KG1 (cell line): ENCODE results near the gene RTN4RL1.
"Not testable (repeated sequence)": the region's sequence is repeated elsewhere in the genome, so short reads cannot be mapped to it uniquely, and the experiment has no call there.

Experiments used
- DNase-seq: peaks from one replicate; lab custom pipeline; 2025; lab: John Stamatoyannopoulos, UW

RTN4RL1 gene

DNA sequence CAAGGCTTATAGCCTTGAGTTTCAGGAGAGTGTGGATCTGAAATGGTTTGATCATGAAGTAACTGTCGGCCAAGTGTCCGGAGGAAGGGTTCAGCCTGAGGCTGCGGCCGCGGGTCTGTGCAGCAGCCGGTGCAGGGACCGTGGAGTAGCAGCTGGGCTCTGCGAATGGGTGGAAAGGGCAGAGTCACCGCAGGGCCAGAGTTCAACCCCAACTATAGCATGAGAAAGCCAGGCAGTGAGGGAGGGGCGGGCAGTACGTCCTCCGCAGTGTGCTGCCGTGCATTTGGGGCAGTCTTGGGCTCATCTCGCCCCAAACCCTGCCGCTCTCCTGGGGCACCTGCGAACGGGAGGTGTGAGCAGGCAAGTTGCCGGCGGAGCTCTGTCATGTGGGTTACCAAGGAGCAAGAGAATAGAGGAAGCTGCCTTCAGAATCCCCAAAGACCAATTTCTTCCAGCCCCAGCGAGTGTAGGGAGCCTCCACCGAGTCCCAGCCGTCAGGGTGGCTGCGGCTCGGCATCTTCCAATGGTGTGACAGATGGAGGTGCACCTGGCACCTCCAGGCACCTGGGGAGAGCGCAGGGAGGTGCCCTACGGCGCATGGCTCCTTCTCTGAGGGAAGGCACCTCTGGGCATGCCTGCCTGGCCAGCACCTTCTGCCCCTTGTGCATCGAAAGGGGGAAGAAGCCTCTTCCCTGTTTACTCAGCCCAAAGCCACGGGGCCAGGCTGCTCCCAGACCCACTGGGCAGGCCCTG is 108.0 kb downstream of the RTN4RL1 start:
- DNase-seq: no peak

DNA sequence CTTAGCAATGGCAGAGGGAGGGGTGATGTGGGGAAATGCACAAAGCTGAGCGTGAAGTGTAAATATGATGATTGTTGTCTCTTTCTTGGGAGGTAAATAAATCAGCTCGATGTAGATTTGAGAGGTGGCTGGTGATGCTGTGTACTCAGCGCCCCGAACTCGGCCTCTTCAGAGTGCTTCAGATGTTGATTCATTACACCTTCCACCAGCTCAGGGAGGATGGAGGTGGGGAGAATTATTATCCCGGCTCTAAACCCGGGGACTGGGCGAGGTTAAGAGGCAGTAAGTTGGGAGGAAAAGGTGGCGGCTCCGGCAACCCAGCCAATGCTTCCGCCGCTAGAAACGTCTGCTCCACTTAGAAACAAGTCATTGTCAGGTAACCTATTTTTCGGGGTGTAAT is 108.8 kb downstream of the RTN4RL1 start:
- DNase-seq: no peak

DNA sequence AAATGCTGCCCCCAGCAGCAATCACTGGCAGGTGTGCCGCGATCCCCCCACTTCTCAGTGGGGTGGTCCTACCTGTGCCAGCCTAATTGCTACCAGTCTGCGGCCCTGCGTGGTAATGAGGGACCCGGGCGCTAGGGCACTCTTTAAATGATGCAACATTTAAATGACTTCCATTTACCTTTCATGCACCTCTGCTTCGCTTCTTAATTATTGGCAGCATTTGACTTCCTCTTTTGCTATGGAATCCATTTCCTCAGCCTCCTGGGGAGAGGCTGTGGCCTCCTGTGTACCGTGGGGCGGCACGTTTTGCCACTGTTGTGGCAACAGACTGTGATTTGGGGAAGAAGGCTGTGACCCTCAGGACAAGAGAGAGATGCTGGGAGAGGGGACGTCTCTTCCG is 109.2 kb downstream of the RTN4RL1 start:
- no peak for DNase-seq

DNA sequence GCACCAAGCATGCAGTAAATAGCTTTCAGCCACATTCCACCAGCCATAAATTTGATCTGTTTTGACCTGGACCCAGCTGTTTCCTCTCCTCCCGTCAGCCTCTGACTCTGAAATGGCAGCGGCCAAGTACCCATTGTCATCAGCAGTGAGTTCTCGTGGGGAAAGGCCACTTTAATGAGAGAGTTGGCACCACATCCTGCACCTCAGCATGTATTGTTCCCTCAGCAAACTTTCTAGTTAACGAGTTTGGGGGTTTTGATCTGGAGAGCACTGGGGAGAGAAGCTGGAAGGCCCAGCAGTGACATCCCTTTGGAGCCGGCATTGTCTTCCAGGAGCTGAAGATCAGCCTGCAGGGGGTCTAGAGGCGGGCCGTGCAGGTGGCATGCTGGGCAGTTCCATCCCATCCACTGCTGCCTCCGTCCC is 110.5 kb downstream of the RTN4RL1 start:
- no peak for DNase-seq

DNA sequence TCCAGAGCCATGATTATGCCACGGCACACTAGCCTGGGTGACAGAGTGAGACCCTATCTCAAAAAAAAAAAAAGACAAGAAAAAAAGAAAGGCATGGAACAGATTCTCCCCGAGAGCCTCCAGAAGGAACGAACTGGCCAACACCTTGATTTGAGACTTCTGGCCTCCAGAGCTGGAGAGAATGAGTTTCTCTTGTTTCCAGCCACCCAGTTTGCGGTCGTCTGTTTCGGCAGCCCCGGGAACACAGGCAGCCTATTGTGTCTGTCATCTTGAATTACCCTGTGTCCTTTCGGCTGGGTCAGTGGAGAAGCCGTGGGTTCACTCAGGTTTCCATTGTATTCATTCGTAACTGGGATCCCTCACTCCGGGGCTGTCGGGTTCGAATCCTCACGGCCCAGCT is 111.4 kb downstream of the RTN4RL1 start:
- no peak for DNase-seq

DNA sequence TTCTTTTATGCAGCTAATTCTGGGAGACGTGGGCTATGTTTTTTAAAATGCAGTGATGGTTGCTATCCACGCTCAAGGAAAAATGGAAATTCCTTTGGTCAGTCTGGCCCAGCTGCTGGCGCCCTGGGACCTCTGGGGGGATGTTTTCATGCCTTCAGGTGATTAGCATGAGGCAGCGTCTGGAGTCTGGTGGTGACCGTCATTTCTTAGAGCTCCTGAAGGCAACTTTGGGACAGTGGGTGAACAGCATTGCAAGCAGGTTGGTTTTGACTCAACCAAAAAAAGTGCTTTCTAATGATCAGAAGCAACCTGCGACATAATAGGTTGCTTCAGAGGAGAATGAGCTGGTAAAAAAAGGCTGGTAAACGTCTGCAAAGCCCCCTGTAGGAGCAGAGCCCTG is 113.0 kb downstream of the RTN4RL1 start:
- DNase-seq: no peak

DNA sequence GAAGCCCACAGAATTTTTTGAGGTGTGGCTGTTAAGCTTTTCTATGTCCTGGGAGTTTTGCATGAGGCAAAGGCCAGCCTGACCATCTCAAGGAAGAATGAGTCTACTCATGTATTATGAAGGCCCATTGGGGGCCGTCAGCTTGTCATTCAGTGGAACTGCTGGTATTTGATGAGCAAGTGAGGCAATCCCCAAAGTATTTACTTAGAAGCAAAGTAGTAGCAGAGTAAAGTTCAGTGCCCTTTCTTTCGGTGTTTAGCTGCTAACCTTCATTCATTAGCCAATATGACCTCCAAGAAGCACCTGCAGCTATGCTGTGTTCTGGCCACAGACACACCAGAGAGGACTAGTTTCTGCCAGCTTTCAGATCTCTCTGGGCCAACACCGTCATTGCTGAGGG is 115.1 kb downstream of the RTN4RL1 start:
- no peak for DNase-seq

DNA sequence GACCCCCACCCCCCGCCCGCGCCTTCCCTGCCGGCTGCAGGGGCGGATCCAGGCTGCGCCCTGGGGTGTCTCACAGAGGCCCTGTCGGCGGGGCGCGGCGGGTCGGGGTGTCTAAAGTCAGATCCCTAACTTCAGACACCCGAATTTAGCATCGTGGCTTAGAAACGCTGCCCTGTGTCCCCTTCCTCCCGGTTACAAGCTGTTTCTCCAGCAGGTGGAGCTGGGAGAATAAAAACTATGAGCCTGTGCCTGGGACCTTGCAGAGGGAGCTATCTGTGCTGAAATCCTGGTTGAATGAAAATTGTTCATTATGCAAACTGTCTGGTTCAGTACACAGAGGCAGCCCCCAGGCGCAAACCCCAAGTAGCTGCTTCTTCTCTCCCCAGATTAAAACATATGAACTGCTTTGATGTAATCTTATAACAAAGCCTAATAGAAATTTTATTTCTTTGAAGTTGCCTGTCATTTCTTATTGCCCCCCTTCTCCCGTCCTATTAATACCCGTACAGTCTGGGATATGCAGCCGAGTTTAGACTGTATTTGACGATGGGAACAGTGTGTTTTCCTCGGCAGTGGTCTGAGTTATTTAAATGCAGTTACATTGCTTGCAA is 116.3 kb downstream of the RTN4RL1 start:
- no peak for DNase-seq

DNA sequence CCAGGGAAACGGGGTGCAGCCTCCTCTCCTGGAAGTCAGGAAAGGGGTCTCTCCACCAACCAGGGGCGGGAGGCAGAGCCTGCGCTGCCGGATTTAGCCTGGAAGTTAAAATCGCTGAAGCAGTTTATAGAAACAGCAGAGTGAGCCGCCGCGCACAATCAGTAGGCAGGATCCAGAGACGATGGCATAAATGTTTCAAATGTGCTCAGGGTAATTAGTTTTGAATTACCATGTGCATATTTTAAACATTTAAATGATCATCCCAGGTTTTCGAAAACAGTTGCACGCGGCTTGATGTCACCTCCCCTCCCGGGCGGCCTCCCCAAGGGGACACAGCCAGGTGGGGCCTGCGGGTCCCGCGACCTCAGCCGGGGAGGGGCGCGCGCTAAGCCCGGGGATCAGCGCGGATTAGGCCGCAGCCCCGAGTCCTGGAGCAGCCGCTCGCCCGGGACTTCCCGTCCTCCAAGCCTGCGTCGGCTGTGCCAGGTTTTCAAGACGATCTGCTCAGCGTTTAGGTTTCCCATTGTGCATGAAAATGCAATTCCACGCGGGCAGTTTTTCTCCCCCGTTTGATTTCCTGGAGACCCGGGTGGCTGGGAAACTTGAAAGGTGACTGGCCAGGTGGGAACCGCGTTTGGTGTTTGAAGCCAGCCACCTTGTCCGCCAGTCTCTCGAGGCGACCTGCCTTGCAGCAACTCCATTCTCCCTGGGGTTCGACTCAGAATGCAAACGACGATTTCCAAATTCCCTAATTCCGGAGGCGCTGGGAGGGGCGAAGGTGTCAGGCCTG is 117.0 kb downstream of the RTN4RL1 start:
- no peak for DNase-seq

DNA sequence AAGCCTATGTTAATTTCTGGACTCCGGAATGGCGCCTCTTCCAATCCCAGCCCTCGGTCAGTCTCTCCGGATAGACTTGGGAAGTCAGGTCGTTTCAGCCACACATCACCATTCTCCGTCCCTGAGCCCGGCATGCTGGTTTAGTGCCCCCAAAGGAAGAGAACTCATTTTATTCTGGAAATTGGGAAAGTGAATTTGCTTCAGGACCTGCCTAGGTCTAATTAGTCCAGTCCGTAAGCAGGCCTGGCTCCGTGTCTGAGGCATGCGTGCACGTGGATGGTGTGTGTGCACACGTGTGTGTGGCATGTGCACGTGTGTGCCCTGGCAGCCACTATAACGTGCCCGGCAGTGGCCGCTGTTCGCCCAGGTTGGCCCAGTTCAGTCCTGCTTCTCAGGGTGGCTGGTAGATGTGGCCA is 117.9 kb downstream of the RTN4RL1 start:
- DNase-seq: no peak

DNA sequence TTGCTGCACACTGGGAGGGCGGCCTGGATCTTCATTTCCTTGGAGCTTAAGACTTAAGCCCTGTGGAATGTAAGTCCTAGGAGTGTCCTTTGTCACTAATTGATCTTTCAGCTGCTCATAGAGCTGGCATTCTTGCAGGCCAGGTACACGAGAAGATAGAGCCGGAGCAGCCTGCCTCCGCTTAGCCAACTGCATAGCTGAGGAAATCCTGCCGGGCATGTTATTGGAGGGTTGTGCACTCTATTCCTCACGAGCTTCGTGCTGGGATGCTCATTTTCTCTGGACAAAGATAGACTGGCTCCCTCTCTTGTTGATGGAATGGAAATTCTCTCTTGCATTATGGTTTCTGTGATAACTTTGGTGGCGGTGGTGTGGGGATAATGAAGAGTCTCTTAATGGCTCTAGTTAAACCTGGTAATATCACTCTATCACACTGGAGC is 118.5 kb downstream of the RTN4RL1 start:
- DNase-seq: no peak

DNA sequence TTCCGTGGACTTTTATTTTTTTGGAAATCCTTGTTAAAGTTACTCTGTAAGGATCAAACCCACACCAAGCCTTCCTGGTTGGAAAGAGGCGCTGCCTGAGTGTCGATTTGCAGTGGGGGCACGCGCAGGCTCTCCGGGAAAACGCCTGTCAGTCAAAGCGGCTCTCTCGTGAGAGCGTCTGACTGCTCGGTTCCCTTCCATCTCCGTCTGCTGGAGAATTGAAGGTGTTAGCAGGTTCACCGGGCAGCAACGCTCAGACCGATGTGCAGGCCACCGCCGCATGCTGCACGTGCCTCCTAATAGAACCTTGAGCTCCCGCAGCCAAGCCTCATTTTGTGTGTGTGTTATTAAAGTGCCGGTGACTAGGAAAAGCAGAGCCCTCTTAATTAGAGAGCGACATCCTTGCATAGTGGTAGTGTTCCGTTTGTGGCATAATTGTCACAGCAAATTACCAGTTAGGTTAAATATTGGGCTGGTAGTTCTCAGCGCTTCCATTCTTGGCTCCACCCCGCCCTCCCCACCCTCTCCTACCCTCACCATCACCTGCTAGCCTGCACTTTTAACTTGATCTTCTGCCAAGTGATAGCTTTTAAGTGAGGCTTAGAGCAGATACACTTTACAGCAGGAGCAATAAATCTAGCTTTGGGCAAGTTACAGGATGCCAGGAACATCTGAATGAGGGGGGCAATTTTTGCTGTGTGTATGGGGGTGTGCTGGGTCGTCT is 119.8 kb downstream of the RTN4RL1 start:
- no peak for DNase-seq

DNA sequence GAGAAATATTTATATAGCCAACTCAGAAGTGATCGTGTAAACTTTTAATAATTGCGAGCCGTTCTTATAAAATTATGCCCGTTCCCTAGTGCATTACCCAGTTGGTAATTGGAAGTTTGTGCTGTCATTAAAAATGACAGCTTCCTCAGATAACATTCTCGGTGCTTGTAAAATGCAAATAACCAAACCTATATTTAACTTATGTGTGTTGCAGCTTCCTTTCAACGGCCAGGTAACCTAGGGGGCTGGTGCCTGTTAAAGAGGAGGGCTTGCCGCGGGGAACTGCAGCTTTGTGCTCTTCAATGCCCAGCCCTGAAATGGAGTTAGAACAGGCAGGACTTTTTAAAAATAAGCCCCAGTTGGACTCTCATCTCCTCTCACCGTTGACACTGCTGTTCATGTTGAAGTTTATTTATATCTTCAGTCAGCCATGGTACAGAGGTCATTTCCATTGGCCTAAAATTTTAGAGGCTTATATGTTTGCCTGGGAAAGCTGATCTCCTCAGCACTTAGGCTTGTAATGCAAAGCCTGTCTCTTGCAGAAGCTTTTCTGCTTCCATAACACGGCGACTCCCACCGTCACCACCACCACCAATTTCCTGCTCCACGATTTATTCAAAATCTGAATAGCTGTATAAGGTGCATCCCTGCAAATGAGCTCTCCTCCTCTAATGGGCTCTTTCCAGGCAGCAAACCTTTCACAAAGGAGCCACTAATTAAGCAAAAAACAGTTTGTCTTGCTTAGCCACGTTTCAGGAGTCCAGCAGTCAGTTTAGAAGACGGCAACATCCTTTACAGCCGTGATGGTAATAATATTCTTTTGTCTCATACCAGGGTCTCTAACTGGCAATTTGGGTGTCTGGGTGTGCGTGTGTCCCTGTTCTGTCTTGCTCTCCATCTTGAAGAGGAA is 120.6 kb downstream of the RTN4RL1 start:
- DNase-seq: no peak

DNA sequence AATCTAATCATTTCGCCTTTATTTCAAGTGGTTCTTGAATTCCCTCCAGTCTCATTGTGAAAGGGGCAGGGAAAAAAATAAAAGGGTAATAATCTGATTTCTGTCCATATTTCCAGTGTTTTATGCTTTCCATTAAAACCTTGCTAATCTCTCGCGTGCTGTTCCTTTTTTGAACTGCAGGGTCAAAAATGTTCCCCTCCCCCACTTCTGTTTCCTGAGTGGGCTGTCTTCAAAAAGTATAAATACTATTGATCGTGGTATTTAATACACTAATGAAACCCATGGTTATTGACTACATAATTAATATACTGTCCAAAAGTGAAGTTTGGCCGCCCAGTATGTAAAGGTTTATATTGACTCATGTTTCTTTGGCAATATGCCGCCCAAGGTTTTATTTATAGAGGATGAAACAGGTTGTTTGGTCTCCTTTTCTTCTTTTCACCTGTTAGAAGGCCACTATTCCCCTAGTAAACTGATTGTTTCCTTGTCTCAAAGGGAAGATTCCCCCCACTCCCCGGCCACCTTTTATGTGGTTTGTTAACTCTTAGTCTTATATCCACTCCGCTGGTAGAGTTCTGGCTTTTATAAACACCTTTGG is 125.6 kb downstream of the RTN4RL1 start:
- DNase-seq: no peak

DNA sequence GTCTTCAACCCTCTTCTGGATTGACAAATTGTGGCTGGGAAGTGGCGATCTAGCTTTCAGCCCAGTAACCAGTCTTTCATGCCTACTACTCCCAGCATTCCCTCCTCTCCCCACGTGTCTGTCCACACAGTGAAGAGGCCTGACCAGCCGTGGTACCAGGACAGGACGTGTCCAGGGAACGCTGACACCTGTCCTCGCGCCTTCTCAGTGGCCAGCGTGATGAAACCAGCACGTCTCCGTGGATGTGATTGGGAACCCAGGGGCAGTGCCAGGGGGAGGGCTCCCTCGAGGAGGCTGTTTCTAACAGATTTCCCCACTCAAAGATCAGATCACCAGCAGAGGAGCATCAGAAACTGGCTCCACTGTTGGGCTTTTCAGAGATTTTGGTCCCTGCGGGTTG is 126.3 kb downstream of the RTN4RL1 start:
- DNase-seq: no peak

DNA sequence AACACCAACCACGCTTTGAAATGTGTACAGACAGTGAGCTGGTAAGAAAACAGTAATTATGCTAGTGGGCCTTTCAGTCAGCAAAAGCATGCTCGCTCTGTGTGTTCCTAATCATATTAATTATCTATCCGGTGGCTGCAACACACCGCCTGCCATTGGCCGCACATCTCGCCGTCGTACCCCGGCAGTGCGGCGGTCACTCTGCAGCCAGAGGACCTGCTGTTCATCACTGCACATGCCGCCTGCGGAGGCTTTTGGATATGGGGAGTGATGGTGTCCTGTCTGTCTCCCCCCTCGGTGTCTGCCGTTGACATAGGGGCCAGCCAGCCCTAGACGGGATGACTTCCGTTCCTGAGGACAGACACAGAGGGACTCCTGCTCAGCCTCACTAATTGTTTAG is 126.8 kb downstream of the RTN4RL1 start:
- no peak for DNase-seq

DNA sequence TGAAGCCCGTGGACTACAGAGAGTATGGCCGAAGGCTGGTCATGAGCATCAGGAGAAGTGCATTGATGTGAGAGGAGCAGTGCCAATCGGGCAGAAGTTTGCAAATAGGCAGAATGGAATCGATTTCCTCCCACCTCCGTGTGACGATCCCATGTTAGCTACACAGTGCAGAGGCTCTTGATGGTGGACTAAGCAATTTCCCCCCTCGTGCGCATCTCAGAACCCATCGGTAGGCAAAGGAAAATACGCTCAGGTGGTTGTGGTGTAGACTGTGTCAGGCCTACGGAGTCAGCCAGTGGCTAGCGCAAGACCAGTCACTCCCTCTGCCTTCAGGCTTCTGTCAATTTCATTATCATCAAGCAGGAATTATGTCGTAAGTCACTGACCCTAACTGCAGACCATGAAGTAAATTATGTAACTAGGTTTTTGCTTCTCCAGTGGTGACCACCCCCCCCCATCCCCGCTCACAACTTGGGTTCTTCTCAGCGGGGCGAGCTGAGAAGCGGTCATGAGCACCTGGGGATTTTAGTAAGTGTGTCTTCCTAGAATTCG is 128.0 kb downstream of the RTN4RL1 start:
- DNase-seq: no peak

DNA sequence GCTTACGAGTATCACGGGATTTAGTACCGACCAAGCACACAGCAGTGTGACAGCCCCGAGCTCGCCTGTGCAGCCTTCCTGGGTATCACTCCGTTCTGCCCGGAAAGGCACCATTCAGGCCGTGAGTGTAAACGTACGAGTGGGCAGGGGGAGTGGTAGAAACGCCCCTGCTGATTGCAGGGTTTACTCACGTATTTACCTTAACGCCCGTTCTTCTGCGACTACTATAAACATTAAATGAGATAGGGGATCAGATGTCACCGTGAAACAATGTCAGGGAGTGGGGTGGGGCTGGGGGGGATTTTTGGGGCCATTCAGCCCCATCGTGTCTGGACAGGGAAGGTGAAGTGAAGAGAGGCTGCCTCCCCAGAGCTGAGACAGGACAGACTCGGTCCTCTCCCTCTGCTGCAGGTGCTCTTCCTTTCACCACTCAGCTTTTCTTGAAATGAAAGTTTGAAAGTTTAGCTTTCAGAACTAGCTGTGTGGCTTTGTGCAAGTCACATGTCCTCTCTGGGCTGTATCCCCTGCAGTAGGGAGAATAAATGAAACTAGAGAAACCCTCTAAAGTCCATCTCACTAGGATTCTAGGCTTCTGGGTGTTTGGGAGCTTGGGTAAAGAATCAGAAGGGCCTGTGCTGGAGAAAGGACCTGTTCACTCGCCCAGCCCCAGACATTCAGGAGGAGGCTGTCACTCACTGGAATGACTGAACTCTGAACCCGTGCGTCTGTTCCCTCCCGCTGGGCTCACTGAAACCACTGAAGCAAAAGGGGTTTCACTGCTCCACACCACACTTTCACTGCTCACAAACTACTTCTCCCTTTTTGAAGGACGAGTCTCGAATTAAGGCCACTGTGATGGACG is 128.7 kb downstream of the RTN4RL1 start:
- no peak for DNase-seq

DNA sequence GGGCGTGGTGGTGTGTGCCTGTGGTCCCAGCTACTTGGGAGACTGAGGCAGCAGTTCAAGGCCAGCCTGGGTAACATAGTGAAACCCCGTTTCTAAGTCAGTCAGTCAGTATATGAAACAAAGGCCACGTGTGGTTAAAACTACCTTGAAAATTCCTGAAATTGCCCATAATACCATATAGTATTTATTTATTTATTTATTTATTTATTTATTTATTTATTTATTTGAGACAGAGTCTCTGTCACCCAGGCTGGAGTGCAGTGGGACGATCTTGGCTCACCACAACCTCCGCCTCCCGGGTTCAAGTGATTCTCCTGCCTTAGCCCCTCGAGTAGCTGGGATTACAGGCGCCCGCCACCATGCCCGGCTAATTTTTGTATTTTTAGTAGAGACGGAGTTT is 129.7 kb downstream of the RTN4RL1 start:
- DNase-seq: not testable (repeated sequence)
